Measurements from ENCODE around the gene ARSI. TPM values are rescaled to one million over a fixed set of nuclear protein-coding genes. Genes with fewer than 3 reads are reported as not detected.
A peak's percentile ranks its signal among the peaks of the same experiment; 100 is the strongest.

ARSI gene
- polyA plus RNA-seq, 2 of the 4 experiments (the other 2 are of a cell fraction) = 2.9 to 22.0 TPM

DNA sequence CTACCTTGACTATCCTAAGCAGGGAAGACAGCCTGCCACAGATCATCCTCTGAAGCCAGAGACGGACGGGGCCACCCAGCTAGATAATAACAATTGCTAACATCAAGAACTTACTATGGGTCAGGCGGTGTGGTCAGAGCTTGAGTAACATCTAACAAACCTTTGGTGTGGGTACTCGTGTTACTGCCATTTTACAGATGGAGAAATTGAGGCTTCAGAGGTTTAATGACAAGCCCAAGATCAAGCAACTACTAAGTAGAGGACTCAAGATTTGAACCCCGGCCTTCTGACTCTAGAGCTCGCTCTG lies 16.7 kb upstream of the ARSI start:
- H3K27ac ChIP-seq = peak overlapping the region; percentile 91 to 97
- H3K4me2 ChIP-seq = peak overlapping the region; percentile 75; the same call in 2 of the 3 replicates
- ATAC-seq = no peak
- no peaks in the 10 kb centered on the region for H3K9me3 ChIP-seq
- FAIRE-seq = no peak
- WGBS (ENCODE audit: missing lambda C conversion rate) = 86% methylated on average over 6 of the region's 6 CpGs
- TF ChIP-seq EP300 (IDR thresholded peaks at IDR 0.05) (no peak), POLR2AphosphoS2 (conservative IDR thresholded peaks at IDR 0.05; ENCODE audit: low read length) (no peak), TP53 (CRISPR knock-in tag; IDR thresholded peaks at IDR 0.05) (no peak), NPAS2 (CRISPR knock-in tag; IDR thresholded peaks at IDR 0.05; ENCODE audit: borderline replicate concordance) (no peak), EHMT2 (IDR thresholded peaks at IDR 0.05; ENCODE audit: low read depth) (no peak), RFX5 (IDR thresholded peaks at IDR 0.05) (no peak), MYC (IDR thresholded peaks at IDR 0.05; ENCODE audit: borderline replicate concordance, low read length) (no peak), CHD4 (IDR thresholded peaks at IDR 0.05; ENCODE audit: borderline replicate concordance) (no peak), CBX2 (IDR thresholded peaks at IDR 0.05; ENCODE audit: borderline replicate concordance, low read depth) (no peak), TFCP2L1 (CRISPR knock-in tag; IDR thresholded peaks at IDR 0.05) (no peak), EHF (CRISPR knock-in tag; IDR thresholded peaks at IDR 0.05) (no peak), ZSCAN20 (CRISPR knock-in tag; IDR thresholded peaks at IDR 0.05) (no peak), ESRRA (IDR thresholded peaks at IDR 0.05; ENCODE audit: borderline replicate concordance, low read length) (no peak), JUNB (IDR thresholded peaks at IDR 0.05) (no peak), HOXB5 (CRISPR knock-in tag; IDR thresholded peaks at IDR 0.05) (no peak)
- TF ChIP-seq, protein P1, sequence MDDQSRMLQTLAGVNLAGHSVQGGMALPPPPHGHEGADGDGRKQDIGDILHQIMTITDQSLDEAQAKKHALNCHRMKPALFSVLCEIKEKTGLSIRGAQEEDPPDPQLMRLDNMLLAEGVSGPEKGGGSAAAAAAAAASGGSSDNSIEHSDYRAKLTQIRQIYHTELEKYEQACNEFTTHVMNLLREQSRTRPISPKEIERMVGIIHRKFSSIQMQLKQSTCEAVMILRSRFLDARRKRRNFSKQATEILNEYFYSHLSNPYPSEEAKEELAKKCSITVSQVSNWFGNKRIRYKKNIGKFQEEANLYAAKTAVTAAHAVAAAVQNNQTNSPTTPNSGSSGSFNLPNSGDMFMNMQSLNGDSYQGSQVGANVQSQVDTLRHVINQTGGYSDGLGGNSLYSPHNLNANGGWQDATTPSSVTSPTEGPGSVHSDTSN (IDR thresholded peaks at IDR 0.05) = no peak
- TF ChIP-seq, protein P2, sequence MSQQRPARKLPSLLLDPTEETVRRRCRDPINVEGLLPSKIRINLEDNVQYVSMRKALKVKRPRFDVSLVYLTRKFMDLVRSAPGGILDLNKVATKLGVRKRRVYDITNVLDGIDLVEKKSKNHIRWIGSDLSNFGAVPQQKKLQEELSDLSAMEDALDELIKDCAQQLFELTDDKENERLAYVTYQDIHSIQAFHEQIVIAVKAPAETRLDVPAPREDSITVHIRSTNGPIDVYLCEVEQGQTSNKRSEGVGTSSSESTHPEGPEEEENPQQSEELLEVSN (IDR thresholded peaks at IDR 0.05; ENCODE audit: borderline replicate concordance, low read depth) = no peak
- TF ChIP-seq, protein P3, sequence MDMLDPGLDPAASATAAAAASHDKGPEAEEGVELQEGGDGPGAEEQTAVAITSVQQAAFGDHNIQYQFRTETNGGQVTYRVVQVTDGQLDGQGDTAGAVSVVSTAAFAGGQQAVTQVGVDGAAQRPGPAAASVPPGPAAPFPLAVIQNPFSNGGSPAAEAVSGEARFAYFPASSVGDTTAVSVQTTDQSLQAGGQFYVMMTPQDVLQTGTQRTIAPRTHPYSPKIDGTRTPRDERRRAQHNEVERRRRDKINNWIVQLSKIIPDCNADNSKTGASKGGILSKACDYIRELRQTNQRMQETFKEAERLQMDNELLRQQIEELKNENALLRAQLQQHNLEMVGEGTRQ (IDR thresholded peaks at IDR 0.05) = no peak
- H3K4me3 ChIP-seq = no peak overlapping the region
- CTCF ChIA-PET = interaction anchor here (0.7 to 3.2 kb wide), 9 partner anchors 9 to 673 kb away, joined by 3 to 15 read pairs (median 4); partner anchors contain the start of gene ARSI
- no peak for DNase-seq (ENCODE audit: low read depth in 1 of 2, low spot score in 1 of 2)
- POLR2A ChIA-PET = no interaction called here
- peaks cover 60% of the 10 kb centered on the region for H3K4me1 ChIP-seq

DNA sequence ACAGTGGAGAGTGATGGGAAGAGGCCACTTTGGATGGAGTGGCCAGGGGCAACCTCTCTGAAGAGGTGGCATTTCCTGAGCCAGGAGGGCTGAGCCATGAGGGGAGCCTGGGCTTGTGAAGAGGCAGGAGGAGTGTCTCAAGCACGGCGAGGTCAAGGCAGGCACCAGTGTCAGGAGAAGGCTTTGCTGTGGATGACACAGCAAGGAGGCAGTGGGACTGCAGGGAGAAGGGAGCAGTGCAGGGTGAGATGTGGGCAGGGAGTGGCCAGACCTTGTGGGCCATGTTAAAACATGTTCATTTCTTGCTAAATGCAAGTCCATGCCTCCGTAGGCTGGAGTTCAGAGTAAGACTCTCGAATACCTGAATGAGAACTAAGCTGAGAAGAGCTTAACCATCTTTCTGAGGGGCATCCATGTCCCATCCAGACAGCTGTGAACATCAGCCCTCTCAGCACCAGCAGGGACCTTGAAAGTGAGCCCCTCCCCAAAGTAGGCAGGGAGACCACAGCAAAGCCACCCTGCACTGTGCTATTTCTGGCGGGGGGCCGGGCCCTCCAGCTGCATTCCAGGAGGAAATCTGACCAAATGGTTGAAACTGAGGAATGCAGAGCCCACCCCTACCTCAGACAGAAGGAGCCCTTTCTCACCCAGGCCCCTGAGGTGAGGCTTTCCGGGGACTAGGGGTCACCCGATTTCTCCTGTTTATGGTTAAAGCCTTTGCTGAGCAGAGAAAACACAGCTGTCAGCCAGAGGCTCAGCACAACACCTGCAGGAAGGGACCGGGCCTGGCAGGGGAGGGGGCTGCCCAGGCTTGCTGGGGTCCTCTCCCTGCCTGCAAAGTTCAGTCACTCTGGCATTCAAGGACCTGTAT lies 16.1 kb upstream of the ARSI start:
- ChIA-PET CTCF (interaction anchor here (0.7 to 3.2 kb wide), 7 partner anchors 9 to 117 kb away, joined by 3 to 15 read pairs (median 5); no protein-coding TSS in a partner anchor), POLR2A (no interaction called here)
- no peak for DNase-seq (ENCODE audit: low read depth in 1 of 2, low spot score in 1 of 2)
- peaks cover 60% of the 10 kb centered on the region for H3K4me1 ChIP-seq
- WGBS (ENCODE audit: missing lambda C conversion rate) = 80% methylated on average over 6 of the region's 9 CpGs
- H3K4me3 ChIP-seq = no peak overlapping the region
- no peak for ATAC-seq
- H3K4me2 ChIP-seq = peak overlapping the region; percentile 75; the same call in 2 of the 3 replicates
- no peak for TF ChIP-seq CEBPB (IDR thresholded peaks at IDR 0.05)
- no peak for TF ChIP-seq HOXA7 (CRISPR knock-in tag; IDR thresholded peaks at IDR 0.05)
- no peak for TF ChIP-seq NPAS2 (CRISPR knock-in tag; IDR thresholded peaks at IDR 0.05; ENCODE audit: borderline replicate concordance)
- TF ChIP-seq ESRRA (IDR thresholded peaks at IDR 0.05; ENCODE audit: borderline replicate concordance, low read length) = no peak
- no peak for TF ChIP-seq TFCP2L1 (CRISPR knock-in tag; IDR thresholded peaks at IDR 0.05)
- no peak for TF ChIP-seq ZFP36 (IDR thresholded peaks at IDR 0.05; ENCODE audit: borderline replicate concordance, partially characterized antibody)
- TF ChIP-seq, protein P4, sequence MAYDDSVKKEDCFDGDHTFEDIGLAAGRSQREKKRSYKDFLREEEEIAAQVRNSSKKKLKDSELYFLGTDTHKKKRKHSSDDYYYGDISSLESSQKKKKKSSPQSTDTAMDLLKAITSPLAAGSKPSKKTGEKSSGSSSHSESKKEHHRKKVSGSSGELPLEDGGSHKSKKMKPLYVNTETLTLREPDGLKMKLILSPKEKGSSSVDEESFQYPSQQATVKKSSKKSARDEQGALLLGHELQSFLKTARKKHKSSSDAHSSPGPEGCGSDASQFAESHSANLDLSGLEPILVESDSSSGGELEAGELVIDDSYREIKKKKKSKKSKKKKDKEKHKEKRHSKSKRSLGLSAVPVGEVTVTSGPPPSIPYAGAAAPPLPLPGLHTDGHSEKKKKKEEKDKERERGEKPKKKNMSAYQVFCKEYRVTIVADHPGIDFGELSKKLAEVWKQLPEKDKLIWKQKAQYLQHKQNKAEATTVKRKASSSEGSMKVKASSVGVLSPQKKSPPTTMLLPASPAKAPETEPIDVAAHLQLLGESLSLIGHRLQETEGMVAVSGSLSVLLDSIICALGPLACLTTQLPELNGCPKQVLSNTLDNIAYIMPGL (CRISPR knock-in tag; IDR thresholded peaks at IDR 0.05; ENCODE audit: borderline replicate concordance) = no peak
- TF ChIP-seq, protein P5, sequence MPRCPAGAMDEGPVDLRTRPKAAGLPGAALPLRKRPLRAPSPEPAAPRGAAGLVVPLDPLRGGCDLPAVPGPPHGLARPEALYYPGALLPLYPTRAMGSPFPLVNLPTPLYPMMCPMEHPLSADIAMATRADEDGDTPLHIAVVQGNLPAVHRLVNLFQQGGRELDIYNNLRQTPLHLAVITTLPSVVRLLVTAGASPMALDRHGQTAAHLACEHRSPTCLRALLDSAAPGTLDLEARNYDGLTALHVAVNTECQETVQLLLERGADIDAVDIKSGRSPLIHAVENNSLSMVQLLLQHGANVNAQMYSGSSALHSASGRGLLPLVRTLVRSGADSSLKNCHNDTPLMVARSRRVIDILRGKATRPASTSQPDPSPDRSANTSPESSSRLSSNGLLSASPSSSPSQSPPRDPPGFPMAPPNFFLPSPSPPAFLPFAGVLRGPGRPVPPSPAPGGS (IDR thresholded peaks at IDR 0.05) = no peak
- no peak for TF ChIP-seq HEYL (CRISPR knock-in tag; IDR thresholded peaks at IDR 0.05)
- TF ChIP-seq, protein P3 (IDR thresholded peaks at IDR 0.05) = no peak
- TF ChIP-seq, protein P6, sequence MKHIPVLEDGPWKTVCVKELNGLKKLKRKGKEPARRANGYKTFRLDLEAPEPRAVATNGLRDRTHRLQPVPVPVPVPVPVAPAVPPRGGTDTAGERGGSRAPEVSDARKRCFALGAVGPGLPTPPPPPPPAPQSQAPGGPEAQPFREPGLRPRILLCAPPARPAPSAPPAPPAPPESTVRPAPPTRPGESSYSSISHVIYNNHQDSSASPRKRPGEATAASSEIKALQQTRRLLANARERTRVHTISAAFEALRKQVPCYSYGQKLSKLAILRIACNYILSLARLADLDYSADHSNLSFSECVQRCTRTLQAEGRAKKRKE (CRISPR knock-in tag; IDR thresholded peaks at IDR 0.05; ENCODE audit: low read depth) = no peak
- TF ChIP-seq EHF (CRISPR knock-in tag; IDR thresholded peaks at IDR 0.05) = no peak
- TF ChIP-seq, protein P1 (IDR thresholded peaks at IDR 0.05) = no peak
- TF ChIP-seq BHLHE40 (IDR thresholded peaks at IDR 0.05; ENCODE audit: low read depth, low read length) = no peak
- TF ChIP-seq CHD4 (IDR thresholded peaks at IDR 0.05; ENCODE audit: borderline replicate concordance) = no peak
- FAIRE-seq = no peak
- no peaks in the 10 kb centered on the region for H3K9me3 ChIP-seq
- H3K27ac ChIP-seq = peak overlapping the region; percentile 91 to 97
